Fibroblast of lung (primary cell): ENCODE data around the gene SIPA1L3. TPM values are rescaled to one million over a fixed set of nuclear protein-coding genes. Genes with fewer than 3 reads are reported as not detected.

Experiments used
- DNase-seq, 2 donors: peaks; one replicate each; pipeline versions ENCODE4 v3.0.0 to v3.0.0-alpha.2; 2010; ENCODE audit warnings: low read depth in 2 of 2
- H2AFZ ChIP-seq: 2 replicates; pipeline ENCODE4 v1.5.1; 2012; ENCODE audit warnings: low read length, control low read depth, inconsistent platforms
- H3K27ac ChIP-seq: 2 replicates; pipeline ENCODE4 v1.5.1; 2011; ENCODE audit warnings: low read length, control low read depth; ENCODE audit not compliant: insufficient read depth
- H3K27me3 ChIP-seq: 2 replicates; pipeline ENCODE4 v1.5.1; 2011; ENCODE audit warnings: mild to moderate bottlenecking, low read length; ENCODE audit not compliant: control insufficient read depth, insufficient read depth
- H3K36me3 ChIP-seq: 2 replicates; pipeline ENCODE4 v1.5.1; 2011; ENCODE audit warnings: low read length; ENCODE audit not compliant: control insufficient read depth, insufficient read depth
- H3K4me1 ChIP-seq: 2 replicates; pipeline ENCODE4 v1.5.1; 2011; ENCODE audit warnings: low read length; ENCODE audit not compliant: control insufficient read depth, insufficient read depth; ENCODE audit errors: extremely low read depth
- H3K4me2 ChIP-seq: 2 replicates; pipeline ENCODE4 v1.5.1; 2011; ENCODE audit warnings: low read length, control low read depth; ENCODE audit not compliant: insufficient read depth; ENCODE audit errors: extremely low read depth
- H3K4me3 ChIP-seq, 4 experiments: fragments of 200-600 bp in 1 of 4; sonication (generic) in 1 of 4; replicated peaks in 1 of 4; 2 replicates each; pipeline ENCODE4 v1.5.1; 2011 to 2016; ENCODE audit warnings: low read length in 4 of 4, low read depth in 3 of 4, mild to moderate bottlenecking in 3 of 4, control low read depth in 2 of 4, inconsistent platforms in 1 of 4, mixed read lengths in 1 of 4; ENCODE audit not compliant: insufficient read depth in 1 of 4; ENCODE audit errors: control extremely low read depth in 1 of 4
- H3K79me2 ChIP-seq: 2 replicates; pipeline ENCODE4 v1.5.1; 2012; ENCODE audit warnings: mild to moderate bottlenecking, low read length, inconsistent platforms; ENCODE audit not compliant: control insufficient read depth, insufficient read depth
- H3K9ac ChIP-seq: 2 replicates; pipeline ENCODE4 v1.5.1; 2011; ENCODE audit warnings: mild to moderate bottlenecking, low read length, control low read depth; ENCODE audit not compliant: insufficient read depth
- H3K9me3 ChIP-seq: 2 replicates; pipeline ENCODE4 v1.5.1; 2012; ENCODE audit warnings: low read depth, low read length; ENCODE audit not compliant: control insufficient read depth, insufficient read depth
- H4K20me1 ChIP-seq: 2 replicates; pipeline ENCODE4 v1.5.1; 2011; ENCODE audit warnings: low read length; ENCODE audit not compliant: control insufficient read depth, insufficient read depth; ENCODE audit errors: extremely low read depth
- CTCF ChIP-seq, 2 donors: IDR thresholded peaks in 1 of 2; conservative IDR thresholded peaks in 1 of 2; 1 replicate in 1 of 2; 2 replicates in 1 of 2; pipeline ENCODE4 v1.5.1; 2011 to 2012; ENCODE audit warnings: low read length in 2 of 2, control low read depth in 1 of 2, inconsistent platforms in 1 of 2, low read depth in 1 of 2, mild to moderate bottlenecking in 1 of 2
- EZH2 ChIP-seq: IDR thresholded peaks from 2 replicates; pipeline ENCODE4 v1.5.1; 2012; ENCODE audit warnings: low read length, control low read depth, mild to moderate bottlenecking; ENCODE audit errors: missing control alignments
- polyA plus RNA-seq, 2 donors: library from polyadenylated mRNA; depleted of rRNA in 1 of 2; stranded (reverse) in 1 of 2; unstranded in 1 of 2; fragments of >200 nt; gene quantifications; 2 replicates each; pipeline ENCODE4 v1.2.1, GENCODE V29; 2011 to 2012; ENCODE audit warnings: missing spikeins in 1 of 2
- total RNA-seq: library from RNA; depleted of rRNA; stranded (reverse); fragments of >200 nt; gene quantifications from 2 replicates; pipeline ENCODE4 v1.2.1, GENCODE V29; 2014

Gene SIPA1L3
- total and polyA plus RNA-seq, 2 donors (not counting 1 experiment from before 2014, with no cell fraction given) = 3.7 to 10.1 TPM

- Histone ChIP-seq H3K27me3 (no peaks in the 10 kb centered on the region), H4K20me1 (no peaks in the 10 kb centered on the region), H2AFZ (no peak overlapping the region), H3K27ac (no peak overlapping the region), H3K4me2 (peak overlapping the region; percentile 8), H3K9ac (no peak overlapping the region), H3K4me3 (no peak overlapping the region), H3K9me3 (no peaks in the 10 kb centered on the region), H3K36me3 (no peaks in the 10 kb centered on the region), H3K4me1 (peaks cover 4% of the 10 kb centered on the region), H3K79me2 (peaks cover 18% of the 10 kb centered on the region)
- DNase-seq = no peak
- TF ChIP-seq EZH2 = no peak
- no peak for TF ChIP-seq CTCF (conservative IDR thresholded peaks at IDR 0.05 in 1 of 2, IDR thresholded peaks at IDR 0.05 in 1 of 2; ENCODE audit: low read depth in 1 of 2, low read length in 2 of 2)
Observed at GRCh38 chr19:37959665-37960114, 52.7 kb downstream of the SIPA1L3 start.

- Histone ChIP-seq H3K4me3 (no peak overlapping the region), H3K9me3 (no peaks in the 10 kb centered on the region), H3K79me2 (peaks cover 17% of the 10 kb centered on the region), H4K20me1 (no peaks in the 10 kb centered on the region), H3K9ac (no peak overlapping the region), H3K36me3 (no peaks in the 10 kb centered on the region), H3K4me2 (no peak overlapping the region), H2AFZ (no peak overlapping the region), H3K27ac (no peak overlapping the region), H3K27me3 (no peaks in the 10 kb centered on the region), H3K4me1 (peaks cover 4% of the 10 kb centered on the region)
- no peak for TF ChIP-seq CTCF (conservative IDR thresholded peaks at IDR 0.05 in 1 of 2, IDR thresholded peaks at IDR 0.05 in 1 of 2; ENCODE audit: low read depth in 1 of 2, low read length in 2 of 2)
- no peak for TF ChIP-seq EZH2
- no peak for DNase-seq
Observed at GRCh38 chr19:37961198-37961597, 54.2 kb downstream of the SIPA1L3 start.

- H3K9me3 ChIP-seq = no peaks in the 10 kb centered on the region
- no peaks in the 10 kb centered on the region for H4K20me1 ChIP-seq
- no peaks in the 10 kb centered on the region for H3K36me3 ChIP-seq
- peaks cover 4% of the 10 kb centered on the region for H3K4me1 ChIP-seq
- peak; percentile 50 to 93 for DNase-seq
- no peaks in the 10 kb centered on the region for H3K27me3 ChIP-seq
- peaks cover 13% of the 10 kb centered on the region for H3K79me2 ChIP-seq
- H3K4me2 ChIP-seq = peak overlapping the region; percentile 4
- H3K4me3 ChIP-seq = no peak overlapping the region
- no peak overlapping the region for H3K9ac ChIP-seq
- H3K27ac ChIP-seq = peak overlapping the region; percentile 53
- no peak overlapping the region for H2AFZ ChIP-seq
- no peak for TF ChIP-seq EZH2
- TF ChIP-seq CTCF (conservative IDR thresholded peaks at IDR 0.05 in 1 of 2, IDR thresholded peaks at IDR 0.05 in 1 of 2; ENCODE audit: low read depth in 1 of 2, low read length in 2 of 2) = no peak
Observed at GRCh38 chr19:37963190-37963936, 56.4 kb downstream of the SIPA1L3 start.
